ENCODE data around the gene ADORA3.

ADORA3 gene

DNA sequence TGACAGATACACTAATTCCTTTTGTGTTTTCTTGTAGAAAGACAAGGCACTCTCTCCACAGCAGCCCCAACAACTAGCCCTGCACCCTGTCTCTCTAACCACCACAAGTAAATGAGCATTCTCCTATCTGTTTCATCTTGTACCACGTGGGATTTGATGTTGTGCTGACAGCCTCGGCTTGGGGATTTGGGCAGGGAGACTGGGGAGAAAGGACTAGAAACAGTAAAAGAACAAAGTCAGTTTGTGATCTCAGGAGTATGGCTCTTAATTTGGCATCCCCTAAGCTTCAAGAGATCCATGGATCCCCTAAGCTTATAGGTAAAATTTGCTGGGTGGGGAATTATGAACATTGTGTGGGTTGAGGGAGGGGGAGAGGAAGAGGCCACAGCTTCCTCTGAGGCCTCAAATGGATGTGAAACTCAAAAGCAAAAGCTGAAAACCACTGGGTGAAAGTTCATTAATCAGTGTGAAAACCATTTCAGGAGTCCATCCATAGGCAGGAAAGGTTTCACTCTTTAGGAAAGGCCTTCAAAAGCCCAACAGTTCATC is 26.6 kb downstream of the ADORA3 start:
- H3K9me3 Mint-ChIP-seq = no peaks in the 10 kb centered on the region
- TF ChIP-seq CTCF (IDR thresholded peaks at IDR 0.05; ENCODE audit: unreplicated experiment in 3 of 3) = no peak
- no peak overlapping the region for H3K27ac Mint-ChIP-seq
- H3K4me1 Mint-ChIP-seq = peaks cover 7% of the 10 kb centered on the region
- H3K4me3 Mint-ChIP-seq = no peak overlapping the region
- H3K36me3 Mint-ChIP-seq (ENCODE audit: low read depth) = peaks cover 5% of the 10 kb centered on the region
- H3K27me3 Mint-ChIP-seq (ENCODE audit: low read depth) = no peaks in the 10 kb centered on the region

- Mint-ChIP-seq H3K4me1 (peaks cover under 1% of the 10 kb centered on the region), H3K9me3 (no peaks in the 10 kb centered on the region), H3K27ac (no peak overlapping the region), H3K27me3 (ENCODE audit: low read depth) (no peaks in the 10 kb centered on the region), H3K36me3 (ENCODE audit: low read depth) (peaks cover 5% of the 10 kb centered on the region), H3K4me3 (no peak overlapping the region)
- no peak for TF ChIP-seq CTCF (IDR thresholded peaks at IDR 0.05; ENCODE audit: unreplicated experiment in 3 of 3)
These were observed 27.2 kb downstream of the ADORA3 start for GRCh38 chr1:111476214-111476613.

DNA sequence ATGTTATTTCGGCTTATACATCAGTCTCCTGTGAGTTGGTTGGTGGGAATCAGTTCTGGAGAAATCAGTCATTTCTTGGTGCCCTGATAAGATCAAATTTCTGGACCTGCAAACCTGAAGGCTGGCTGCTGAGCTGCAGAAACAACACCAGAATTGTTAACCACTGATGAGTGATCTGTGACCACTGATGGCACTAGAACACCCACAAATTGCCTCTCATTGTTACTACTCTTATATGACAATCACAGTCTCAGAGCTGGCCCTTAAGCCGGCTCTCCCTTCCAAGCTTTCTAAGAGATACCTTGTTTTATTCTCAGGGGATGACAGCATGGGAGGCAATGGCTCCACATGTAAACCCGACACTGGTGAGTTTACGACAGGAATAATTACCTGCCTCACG is 27.7 kb downstream of the ADORA3 start:
- peaks cover 5% of the 10 kb centered on the region for H3K36me3 Mint-ChIP-seq (ENCODE audit: low read depth)
- no peak overlapping the region for H3K27ac Mint-ChIP-seq
- TF ChIP-seq CTCF (IDR thresholded peaks at IDR 0.05; ENCODE audit: unreplicated experiment in 3 of 3) = no peak
- H3K9me3 Mint-ChIP-seq = no peaks in the 10 kb centered on the region
- no peak overlapping the region for H3K4me3 Mint-ChIP-seq
- no peaks in the 10 kb centered on the region for H3K4me1 Mint-ChIP-seq
- H3K27me3 Mint-ChIP-seq (ENCODE audit: low read depth) = no peaks in the 10 kb centered on the region

- Mint-ChIP-seq H3K27ac (no peak overlapping the region), H3K4me1 (no peaks in the 10 kb centered on the region), H3K4me3 (no peak overlapping the region), H3K9me3 (no peaks in the 10 kb centered on the region), H3K27me3 (ENCODE audit: low read depth) (no peaks in the 10 kb centered on the region), H3K36me3 (ENCODE audit: low read depth) (peaks cover 5% of the 10 kb centered on the region)
- TF ChIP-seq CTCF (IDR thresholded peaks at IDR 0.05; ENCODE audit: unreplicated experiment in 3 of 3) = no peak
These were observed 28.9 kb downstream of the ADORA3 start for GRCh38 chr1:111474521-111474920.

- Mint-ChIP-seq H3K4me1 (no peaks in the 10 kb centered on the region), H3K9me3 (no peaks in the 10 kb centered on the region), H3K27ac (no peak overlapping the region), H3K4me3 (no peak overlapping the region), H3K27me3 (ENCODE audit: low read depth) (no peaks in the 10 kb centered on the region), H3K36me3 (ENCODE audit: low read depth) (peaks cover 5% of the 10 kb centered on the region)
- TF ChIP-seq CTCF (IDR thresholded peaks at IDR 0.05; ENCODE audit: unreplicated experiment in 3 of 3) = no peak
These were observed 29.3 kb downstream of the ADORA3 start for GRCh38 chr1:111474106-111474505.

GRCh38 chr1:111471538-111471937 is 31.9 kb downstream of the ADORA3 start:
- Mint-ChIP-seq H3K27me3 (ENCODE audit: low read depth) (no peaks in the 10 kb centered on the region), H3K27ac (no peak overlapping the region), H3K4me1 (no peaks in the 10 kb centered on the region), H3K9me3 (no peaks in the 10 kb centered on the region), H3K4me3 (no peak overlapping the region), H3K36me3 (ENCODE audit: low read depth) (peaks cover 9% of the 10 kb centered on the region)
- TF ChIP-seq CTCF (IDR thresholded peaks at IDR 0.05; ENCODE audit: unreplicated experiment in 3 of 3) = no peak

Measured in nephron (organoid).